RWPE2 (cell line): Measurements from ENCODE around the gene AIFM3.

Experiments used
- ATAC-seq: fragments of 200-7000 bp; cut with Tn5 transposase; 3 replicates; pipeline ENCODE4 v1.9.1; 2021; ENCODE audit warnings: low read depth
- DNase-seq: peaks from one replicate; pipeline ENCODE4 v3.0.0-alpha.2; 2020; ENCODE audit warnings: low spot score
- H3K27ac ChIP-seq: fragments of 450-650 bp; 2 replicates; pipeline ENCODE4 v1.5.1; 2017; ENCODE audit warnings: mild to moderate bottlenecking; ENCODE audit not compliant: poor library complexity, severe bottlenecking
- H3K27me3 ChIP-seq: fragments of 250-450 bp; sonication (Bioruptor Pico); 2 replicates; pipeline ENCODE4 v1.5.1; 2021; ENCODE audit warnings: mild to moderate bottlenecking, moderate library complexity; ENCODE audit not compliant: insufficient read depth, poor library complexity, severe bottlenecking
- H3K36me3 ChIP-seq: fragments of 250-450 bp; sonication (Bioruptor Pico); 2 replicates; pipeline ENCODE4 v1.5.1; 2020; ENCODE audit warnings: low read depth, mild to moderate bottlenecking, moderate library complexity
- H3K4me1 ChIP-seq: fragments of 250-450 bp; sonication (Bioruptor Pico); 2 replicates; pipeline ENCODE4 v1.5.1; 2021; ENCODE audit warnings: mild to moderate bottlenecking, moderate library complexity; ENCODE audit not compliant: insufficient read depth, poor library complexity, severe bottlenecking
- H3K4me3 ChIP-seq: fragments of 250-450 bp; sonication (Bioruptor Pico); 2 replicates; pipeline ENCODE4 v1.5.1; 2021; ENCODE audit warnings: mild to moderate bottlenecking, moderate library complexity; ENCODE audit not compliant: severe bottlenecking
- H3K9me3 ChIP-seq: fragments of 250-450 bp; sonication (Bioruptor Pico); 2 replicates; pipeline ENCODE4 v1.5.1; 2021; ENCODE audit warnings: mild to moderate bottlenecking, moderate library complexity; ENCODE audit not compliant: severe bottlenecking
- CTCF ChIP-seq: fragments of 450-650 bp; IDR thresholded peaks from one replicate; pipeline ENCODE4 v1.5.1; 2017; ENCODE audit warnings: mild to moderate bottlenecking, moderate library complexity; ENCODE audit not compliant: poor library complexity, severe bottlenecking

Gene AIFM3

GRCh38 chr22:20922141-20922751, 44.8 kb upstream of the AIFM3 start:
- ATAC-seq (no peak), DNase-seq (no peak)
- TF ChIP-seq CTCF = no peak
- peaks cover 45% of the 10 kb centered on the region for H3K36me3 ChIP-seq
- peaks cover 13% of the 10 kb centered on the region for H3K4me1 ChIP-seq
- no peaks in the 10 kb centered on the region for H3K9me3 ChIP-seq
- H3K27me3 ChIP-seq = no peaks in the 10 kb centered on the region
- H3K27ac ChIP-seq = no peak overlapping the region
- no peak overlapping the region for H3K4me3 ChIP-seq

- H3K36me3 ChIP-seq = peaks cover 35% of the 10 kb centered on the region
- no peaks in the 10 kb centered on the region for H3K27me3 ChIP-seq
- no peaks in the 10 kb centered on the region for H3K9me3 ChIP-seq
- no peak overlapping the region for H3K27ac ChIP-seq
- H3K4me1 ChIP-seq = peaks cover 6% of the 10 kb centered on the region
- no peak for TF ChIP-seq CTCF
- ATAC-seq (no peak), DNase-seq (no peak)
- H3K4me3 ChIP-seq = no peak overlapping the region
These were observed 40.8 kb upstream of the AIFM3 start for GRCh38 chr22:20926243-20926642.

GRCh38 chr22:20927940-20928572, 39.0 kb upstream of the AIFM3 start:
- H3K4me3 ChIP-seq = no peak overlapping the region
- ATAC-seq (no peak), DNase-seq (no peak)
- no peaks in the 10 kb centered on the region for H3K27me3 ChIP-seq
- H3K9me3 ChIP-seq = no peaks in the 10 kb centered on the region
- no peak overlapping the region for H3K27ac ChIP-seq
- H3K4me1 ChIP-seq = peaks cover 2% of the 10 kb centered on the region
- TF ChIP-seq CTCF = no peak
- H3K36me3 ChIP-seq = peaks cover 33% of the 10 kb centered on the region

- Histone ChIP-seq H3K27ac (no peak overlapping the region), H3K9me3 (no peaks in the 10 kb centered on the region)
These were observed 38.5 kb upstream of the AIFM3 start for GRCh38 chr22:20928573-20928967.

More at GRCh38 chr22:20928573-20928967, 38.5 kb upstream of the AIFM3 start:
- ATAC-seq (no peak), DNase-seq (no peak)
- H3K27me3 ChIP-seq = no peaks in the 10 kb centered on the region
- peaks cover 36% of the 10 kb centered on the region for H3K36me3 ChIP-seq
- H3K4me3 ChIP-seq = no peak overlapping the region
- peaks cover under 1% of the 10 kb centered on the region for H3K4me1 ChIP-seq
- TF ChIP-seq CTCF = no peak
